GM19099 (cell line): ENCODE measurements around the gene MOK.

Experiments used
- POLR2A ChIP-seq: IDR thresholded peaks from 3 replicates; pipeline ENCODE4 v1.6.1; 2011; ENCODE audit warnings: low read depth; ENCODE audit not compliant: insufficient read length; ENCODE audit errors: extremely low read depth

The MOK gene, protein sequence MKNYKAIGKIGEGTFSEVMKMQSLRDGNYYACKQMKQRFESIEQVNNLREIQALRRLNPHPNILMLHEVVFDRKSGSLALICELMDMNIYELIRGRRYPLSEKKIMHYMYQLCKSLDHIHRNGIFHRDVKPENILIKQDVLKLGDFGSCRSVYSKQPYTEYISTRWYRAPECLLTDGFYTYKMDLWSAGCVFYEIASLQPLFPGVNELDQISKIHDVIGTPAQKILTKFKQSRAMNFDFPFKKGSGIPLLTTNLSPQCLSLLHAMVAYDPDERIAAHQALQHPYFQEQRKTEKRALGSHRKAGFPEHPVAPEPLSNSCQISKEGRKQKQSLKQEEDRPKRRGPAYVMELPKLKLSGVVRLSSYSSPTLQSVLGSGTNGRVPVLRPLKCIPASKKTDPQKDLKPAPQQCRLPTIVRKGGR

DNA sequence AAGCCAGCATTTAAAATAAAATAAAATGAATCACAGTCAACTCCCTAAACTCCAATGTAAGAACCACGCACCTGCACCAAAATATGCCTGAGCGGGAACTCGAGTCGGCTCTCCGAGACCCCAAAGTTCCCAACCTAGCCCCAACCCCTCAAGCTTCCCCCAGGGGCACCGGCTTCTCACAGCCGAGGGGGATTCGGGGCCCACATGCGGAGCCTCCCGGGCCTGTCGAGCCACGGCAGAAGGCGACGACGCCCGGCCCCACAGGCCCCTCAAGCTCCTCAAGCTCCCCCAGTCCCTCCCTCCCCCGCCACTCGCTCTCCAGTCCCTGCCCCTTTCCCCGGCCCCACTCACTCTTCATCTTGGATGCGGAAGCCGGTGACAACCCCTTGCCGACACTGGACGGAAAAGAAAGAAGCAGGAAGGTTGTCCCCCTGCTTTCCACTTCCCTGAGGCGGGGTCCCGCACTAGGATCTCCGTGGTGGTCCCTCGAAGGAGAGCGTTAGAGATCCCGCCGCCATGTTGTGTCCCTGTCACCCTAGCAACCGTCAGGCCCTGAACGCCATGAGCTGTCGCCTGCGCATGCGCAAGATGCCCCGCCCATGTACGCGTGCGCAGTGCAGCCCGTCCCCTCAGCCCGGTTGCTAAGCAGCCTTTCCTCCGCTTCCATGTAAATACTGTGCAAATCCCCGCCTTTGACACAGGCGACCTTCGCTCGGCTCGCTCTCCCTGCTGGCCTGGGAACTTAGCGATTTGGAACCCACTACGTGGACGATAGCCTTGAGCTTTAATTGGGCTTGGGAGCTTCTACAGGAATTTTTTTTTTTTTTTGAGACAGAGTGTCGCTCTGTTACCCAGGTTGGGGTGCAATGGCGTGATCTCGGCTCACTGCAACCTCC lies at the start of gene MOK:
Gene MOK, minus strand, starts transcription at position 554 of the 896 bp plus-strand sequence. Its CDS starts 196 bp downstream, at position 358.
- TF ChIP-seq POLR2A, result no peak

DNA sequence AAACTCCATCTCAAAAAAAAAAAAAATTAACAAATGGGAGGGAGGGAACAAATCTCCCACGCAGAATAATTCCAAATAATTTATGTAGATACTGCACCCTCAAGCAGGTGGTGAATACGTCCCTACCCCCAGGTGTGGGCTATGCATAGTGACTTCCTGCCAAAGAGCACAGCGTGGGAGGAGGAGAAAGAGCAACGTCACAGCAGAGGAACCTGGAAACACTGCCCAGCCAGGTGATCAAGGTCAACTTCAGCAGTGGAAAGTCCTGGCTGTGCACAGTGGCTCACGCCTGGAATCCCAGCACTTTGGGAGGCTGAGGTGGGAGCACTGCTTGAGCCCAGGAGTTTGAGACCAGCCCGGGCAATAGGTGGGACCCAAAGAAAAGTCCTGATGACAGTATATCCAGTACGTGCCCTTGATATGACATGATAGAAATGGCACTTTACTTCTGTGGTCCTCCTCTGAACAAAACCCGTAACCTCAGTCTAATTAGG lies 48.2 kb upstream of the MOK start:
- no peak for TF ChIP-seq POLR2A

DNA sequence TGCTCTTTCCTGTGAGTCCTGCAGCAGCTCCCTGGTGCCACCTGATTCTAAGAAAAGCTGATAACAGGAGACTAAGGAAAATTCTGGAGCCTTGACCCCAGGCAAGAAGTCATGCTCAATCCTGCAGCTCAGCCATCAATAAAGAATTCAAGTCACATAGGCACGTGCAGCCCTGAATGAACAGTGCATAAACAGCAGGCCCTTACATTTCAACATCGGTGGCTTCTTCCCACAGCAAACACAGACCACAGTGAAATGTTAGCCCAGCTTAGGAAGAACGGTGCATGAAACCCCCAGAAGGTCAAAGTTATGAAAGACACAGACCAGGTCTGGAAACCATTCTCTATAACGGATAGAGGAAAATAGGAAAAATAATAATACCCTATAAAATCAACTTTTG lies 47.2 kb upstream of the MOK start:
- TF ChIP-seq POLR2A, result no peak

DNA sequence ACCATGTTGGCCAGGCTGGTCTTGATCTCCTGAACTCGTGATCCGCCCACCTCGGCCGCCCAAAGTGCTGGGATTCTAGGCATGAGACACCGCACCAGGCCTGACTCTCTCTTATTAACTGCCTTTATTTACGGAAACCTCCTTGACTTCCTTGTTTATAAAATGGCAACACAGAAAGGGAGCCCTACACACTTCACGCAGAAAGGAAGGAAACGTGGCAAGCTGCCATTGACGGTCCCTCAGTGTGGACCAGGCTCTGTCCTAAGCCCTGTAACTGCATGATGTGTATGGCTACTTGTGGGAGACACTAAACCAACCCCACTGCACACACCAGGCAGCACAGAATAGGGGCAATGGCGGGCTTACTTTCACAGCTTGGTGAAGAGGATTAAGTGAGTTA lies 46.1 kb upstream of the MOK start:
- TF ChIP-seq POLR2A, result no peak

DNA sequence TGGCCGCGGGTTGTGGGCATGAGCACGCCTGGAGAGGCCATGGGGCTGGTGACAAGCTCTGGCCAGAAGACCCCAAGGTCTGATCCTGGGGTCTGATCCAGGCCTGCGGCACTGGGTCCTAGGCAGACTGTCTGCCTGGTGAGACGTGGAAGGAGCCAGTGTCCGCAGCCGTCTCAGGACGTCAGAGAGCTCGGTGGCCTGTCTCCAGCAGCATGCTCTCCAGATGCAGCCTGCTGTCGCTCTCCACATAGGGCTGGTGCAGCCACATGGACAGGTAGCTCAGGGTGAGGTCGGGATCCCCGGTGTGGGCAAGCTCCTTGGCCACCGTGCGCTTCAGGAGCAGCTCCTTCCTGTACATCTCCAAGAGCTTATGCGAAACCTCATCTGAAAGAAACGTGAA lies 43.4 kb upstream of the MOK start:
- no peak for TF ChIP-seq POLR2A

DNA sequence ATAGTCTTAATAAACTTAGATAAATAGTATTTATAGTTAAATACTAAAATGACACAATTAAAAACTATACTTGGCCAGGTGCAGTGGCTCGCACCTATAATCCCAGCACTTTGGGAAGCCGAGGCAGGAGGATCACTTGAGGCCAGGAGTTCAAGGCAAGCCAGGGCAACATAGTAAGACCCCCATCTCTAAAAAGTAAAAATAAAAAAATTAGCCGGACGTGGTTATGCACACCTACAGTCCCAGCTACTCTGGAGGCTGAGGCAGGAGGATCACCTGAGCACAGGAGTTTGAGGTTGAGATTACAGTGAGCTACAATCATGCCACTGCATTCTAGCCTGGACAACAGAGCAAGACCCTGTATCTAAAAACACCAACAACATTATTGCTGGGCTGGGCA lies 41.7 kb upstream of the MOK start:
- no peak for TF ChIP-seq POLR2A

DNA sequence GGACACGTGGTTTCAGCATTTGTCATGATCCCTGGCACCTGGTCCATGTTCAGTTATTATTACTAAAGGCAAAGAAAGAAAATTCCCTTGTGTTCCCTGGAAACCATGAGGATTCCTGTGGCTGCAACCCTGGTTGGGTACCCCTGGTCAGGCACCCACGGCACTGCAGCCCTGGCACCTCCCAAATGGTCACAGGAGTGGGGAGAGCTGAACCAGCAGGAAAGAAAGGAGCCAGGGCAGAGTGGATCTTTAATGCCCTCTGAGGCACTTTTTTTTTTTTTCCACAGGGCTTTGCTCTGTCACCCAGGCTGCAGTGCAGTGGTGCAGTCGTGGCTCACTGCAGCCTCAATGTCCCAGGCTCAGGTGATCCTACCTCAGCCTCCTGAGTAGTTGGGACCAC lies 40.3 kb upstream of the MOK start:
- no peak for TF ChIP-seq POLR2A

DNA sequence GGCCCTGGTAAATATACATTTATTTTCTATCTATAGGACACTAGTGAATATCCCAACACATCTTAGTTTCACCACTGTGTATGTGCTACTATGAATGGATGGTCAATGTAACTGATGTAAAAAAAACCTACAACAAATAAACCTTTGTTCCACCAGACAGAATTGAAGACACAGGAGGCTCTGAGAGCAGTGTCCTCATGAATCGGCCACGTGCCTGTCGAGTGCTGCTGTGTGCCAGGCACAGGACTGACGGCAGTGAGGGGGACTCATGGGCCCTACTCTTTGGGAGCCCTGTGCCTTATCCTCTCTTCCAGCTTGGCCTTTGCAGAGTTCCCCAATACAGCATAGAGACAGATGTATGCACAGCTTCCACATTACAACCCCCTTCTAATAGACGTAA lies 39.5 kb upstream of the MOK start:
- no peak for TF ChIP-seq POLR2A

DNA sequence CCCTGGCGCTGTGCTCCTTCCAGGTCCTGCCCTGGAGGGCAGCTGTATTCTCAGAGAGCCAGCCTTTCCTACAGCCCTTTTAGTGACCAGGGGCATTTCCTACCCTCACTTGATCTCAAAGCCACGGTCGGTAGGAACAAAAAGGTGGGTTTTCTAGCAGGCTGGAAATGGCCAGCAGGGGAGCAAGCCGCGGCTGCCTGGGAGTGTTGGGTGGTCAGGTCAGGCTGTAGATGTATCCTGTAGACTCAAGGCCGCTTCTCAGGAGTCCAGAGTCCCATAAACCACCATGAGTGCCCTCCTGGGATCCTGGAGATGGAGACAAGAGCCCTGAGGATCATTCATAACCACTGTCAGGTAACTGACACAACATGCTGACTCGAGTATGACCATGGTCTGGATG lies 39.1 kb upstream of the MOK start:
- no peak for TF ChIP-seq POLR2A

DNA sequence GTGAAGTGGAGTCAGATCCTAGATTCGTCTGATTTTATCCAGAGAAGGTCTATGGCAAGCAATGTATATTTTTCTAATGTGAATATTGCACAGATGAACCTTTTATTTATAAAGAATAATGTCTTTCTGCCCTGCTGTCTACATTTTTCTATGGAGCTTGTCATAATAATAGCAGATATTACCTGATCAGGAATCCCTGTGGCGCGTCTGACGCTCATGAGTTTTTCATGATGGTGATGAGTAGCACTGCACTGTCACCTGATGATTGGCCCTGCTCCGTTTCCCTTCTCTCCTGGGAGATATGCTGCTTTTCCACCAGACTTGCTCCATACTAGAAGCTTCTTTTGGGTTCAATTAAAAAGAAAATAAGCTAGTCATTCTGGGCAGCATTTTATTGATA lies 37.3 kb upstream of the MOK start:
- no peak for TF ChIP-seq POLR2A

DNA sequence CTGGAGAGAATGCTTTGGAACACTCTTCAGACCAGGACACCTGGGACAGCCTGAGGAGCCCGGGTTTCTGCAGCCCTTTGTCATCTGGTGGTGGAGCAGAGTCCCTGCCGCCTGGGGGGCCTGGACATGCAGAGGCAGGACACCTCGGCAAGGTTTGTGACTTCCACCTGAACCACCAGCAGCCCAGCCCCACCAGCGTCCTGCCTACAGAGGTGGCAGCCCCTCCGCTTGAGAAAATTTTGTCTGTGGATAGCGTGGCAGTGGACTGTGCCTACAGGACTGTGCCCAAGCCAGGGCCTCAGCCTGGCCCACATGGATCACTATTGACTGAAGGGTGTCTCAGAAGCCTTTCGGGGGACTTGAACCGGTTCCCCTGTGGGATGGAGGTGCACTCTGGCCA lies 36.6 kb upstream of the MOK start:
- TF ChIP-seq POLR2A, result no peak

DNA sequence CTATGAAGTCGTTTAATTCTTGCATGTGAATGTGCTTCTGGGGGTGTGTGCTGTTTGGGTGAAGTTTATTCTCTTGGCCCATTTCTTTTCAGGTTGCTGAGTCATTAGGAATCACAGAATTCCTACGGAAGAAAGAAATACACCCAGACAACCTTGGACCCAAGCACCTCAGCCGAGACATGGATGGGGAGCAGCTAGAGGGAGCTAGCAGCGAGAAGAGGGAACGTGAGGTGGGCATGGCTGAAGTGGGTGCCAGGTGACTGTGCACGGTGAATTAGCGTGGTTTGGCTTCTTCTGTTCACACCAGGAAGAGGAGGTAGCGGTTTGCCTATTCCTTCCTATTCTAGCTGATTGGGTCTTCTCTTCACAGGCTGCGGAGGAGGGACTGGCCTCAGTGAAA lies 33.8 kb upstream of the MOK start:
- TF ChIP-seq POLR2A, result no peak

DNA sequence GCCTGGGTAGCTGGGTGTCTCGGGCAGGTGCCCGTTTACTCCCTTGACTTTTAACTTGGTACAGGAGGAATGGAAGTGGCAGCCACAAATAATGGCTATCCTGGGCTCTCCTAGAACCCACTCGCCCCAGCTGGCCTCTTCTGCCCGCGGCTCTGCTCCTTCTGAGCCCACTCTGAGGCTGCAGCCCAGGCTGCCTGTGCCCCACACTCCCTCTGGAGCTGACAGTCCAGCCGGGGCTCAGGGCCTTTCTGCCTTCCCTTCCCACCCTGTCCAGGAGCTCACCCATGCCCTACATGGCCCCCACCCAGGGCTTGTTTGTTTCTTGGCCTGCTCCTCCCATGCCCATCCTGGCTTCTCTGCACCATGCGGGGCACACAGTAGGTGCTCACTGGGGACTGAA lies 30.2 kb upstream of the MOK start:
- TF ChIP-seq POLR2A, result no peak

DNA sequence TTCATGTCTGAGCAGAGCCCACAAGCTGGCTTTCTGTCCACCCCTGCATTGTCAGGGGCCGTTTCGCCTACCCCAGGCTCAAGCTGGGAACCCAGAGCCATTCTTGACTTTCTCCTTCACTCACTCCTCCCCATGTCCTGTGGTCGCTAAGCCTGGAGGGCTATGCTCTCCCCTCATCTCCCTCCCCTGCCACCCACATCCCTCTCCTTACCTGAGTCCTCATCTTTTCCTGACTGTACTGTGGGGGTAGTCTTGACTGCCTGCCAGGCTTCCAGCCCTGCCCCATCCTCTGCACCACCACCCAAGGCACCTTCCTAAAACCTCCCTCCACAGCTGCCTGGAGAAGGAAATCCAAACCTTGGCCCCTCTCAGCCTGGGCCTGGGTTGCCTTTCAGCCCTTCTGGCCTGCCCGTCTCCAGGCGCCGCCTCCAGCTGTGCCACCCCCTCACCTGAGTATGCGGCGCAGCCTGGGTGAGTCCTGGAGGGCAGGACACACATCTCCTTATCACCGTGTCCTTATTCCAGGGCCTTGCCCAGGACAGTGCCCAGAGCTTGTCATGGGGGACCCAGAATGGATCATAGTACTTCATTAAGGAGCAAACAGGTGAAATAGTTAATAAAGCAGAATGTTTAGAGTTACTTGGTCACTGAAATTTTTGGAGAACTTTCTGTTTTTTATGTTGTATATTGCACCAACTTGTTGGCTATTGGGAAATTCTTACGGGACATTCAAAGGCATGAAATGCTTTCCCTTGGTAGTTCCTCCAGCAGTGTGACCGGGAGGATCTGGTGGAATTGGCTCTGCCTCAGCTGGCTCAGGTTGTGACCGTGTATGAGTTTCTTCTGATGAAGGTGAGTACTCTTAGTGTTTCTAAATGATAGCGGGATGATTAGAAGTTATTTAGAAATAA lies 29.1 kb upstream of the MOK start:
- no peak for TF ChIP-seq POLR2A

DNA sequence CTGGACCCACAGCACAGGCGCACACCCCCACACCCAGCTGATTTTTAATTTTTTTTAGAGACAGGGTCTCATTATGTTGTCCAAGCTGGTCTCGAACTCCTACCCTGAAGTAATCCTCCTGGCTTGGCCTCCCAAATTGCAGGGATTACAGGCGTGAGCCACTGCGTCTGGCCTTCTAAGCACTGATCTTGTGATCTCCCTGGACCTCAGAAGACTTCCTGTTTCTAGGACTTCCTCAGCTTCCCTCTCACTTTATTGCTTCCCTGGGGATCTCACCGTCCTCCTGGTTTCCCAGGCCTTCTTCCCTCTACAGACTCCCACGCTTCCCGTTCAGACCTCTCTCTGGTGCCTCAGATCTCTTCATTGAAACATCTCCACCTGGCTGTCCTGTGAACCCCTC lies 28.4 kb upstream of the MOK start:
- TF ChIP-seq POLR2A, result no peak

DNA sequence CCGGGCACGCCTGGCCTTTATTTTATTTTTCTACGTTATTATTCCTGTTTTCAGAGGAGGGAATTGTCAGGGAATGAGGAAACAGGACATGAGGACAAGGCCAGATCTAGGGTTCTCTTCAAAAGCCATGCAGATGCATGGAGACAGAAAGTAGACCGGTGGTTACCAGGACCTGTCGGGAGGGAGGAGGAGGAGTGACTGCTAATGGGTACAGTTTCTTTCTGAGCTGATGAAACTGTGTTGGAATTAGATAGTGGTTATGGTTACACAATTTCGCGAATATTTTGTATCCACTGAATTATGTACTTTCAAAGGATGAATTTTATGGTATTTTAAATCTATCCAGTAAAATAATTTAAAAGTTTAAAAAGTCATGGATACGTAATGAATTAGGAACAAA lies 25.8 kb upstream of the MOK start:
- TF ChIP-seq POLR2A, result no peak

DNA sequence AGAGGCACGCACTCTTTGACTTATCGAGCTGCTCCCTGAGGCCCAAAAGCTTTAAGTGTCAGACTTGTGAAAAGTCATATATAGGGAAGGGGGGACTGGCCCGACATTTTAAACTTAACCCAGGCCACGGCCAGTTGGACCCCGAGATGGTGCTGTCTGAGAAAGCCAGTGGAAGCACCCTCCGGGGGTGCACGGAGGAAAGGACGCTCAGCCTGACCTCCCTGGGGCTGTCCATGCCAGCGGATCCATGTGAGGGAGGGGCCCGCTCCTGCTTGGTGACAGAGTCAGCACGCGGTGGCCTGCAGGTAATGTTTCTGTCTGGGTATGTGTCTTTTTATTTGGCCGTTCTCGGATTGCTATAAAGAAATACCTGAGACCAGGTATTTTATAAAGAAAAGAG lies 21.6 kb upstream of the MOK start:
- TF ChIP-seq POLR2A, result no peak
